SK-N-SH treated with all-trans-retinoic acid at 6 μM for 48 hours (cell line): ENCODE data around the gene CALY.

Experiments used
- SNAI2 ChIP-seq: fragments of 250-450 bp; sonication (Bioruptor Pico); IDR thresholded peaks from 2 replicates; pipeline ENCODE4 v1.5.0; 2020; ENCODE audit warnings: mild to moderate bottlenecking, moderate library complexity
- TF ChIP-seq, protein P1 (sequence below): fragments of 250-450 bp; sonication (Bioruptor Pico); IDR thresholded peaks from 2 replicates; pipeline ENCODE4 v1.8.0; 2020; ENCODE audit warnings: mild to moderate bottlenecking, moderate library complexity, borderline replicate concordance
- TF ChIP-seq, protein P2 (sequence below): fragments of 250-450 bp; sonication (Bioruptor Pico); IDR thresholded peaks from 2 replicates; pipeline ENCODE4 v1.5.0; 2020; ENCODE audit warnings: mild to moderate bottlenecking, moderate library complexity
- TF ChIP-seq, protein P3 (sequence below): fragments of 250-450 bp; sonication (Bioruptor Pico); IDR thresholded peaks from 2 replicates; pipeline ENCODE4 v1.5.1; 2020; ENCODE audit warnings: low read depth, mild to moderate bottlenecking, moderate library complexity

DNA sequence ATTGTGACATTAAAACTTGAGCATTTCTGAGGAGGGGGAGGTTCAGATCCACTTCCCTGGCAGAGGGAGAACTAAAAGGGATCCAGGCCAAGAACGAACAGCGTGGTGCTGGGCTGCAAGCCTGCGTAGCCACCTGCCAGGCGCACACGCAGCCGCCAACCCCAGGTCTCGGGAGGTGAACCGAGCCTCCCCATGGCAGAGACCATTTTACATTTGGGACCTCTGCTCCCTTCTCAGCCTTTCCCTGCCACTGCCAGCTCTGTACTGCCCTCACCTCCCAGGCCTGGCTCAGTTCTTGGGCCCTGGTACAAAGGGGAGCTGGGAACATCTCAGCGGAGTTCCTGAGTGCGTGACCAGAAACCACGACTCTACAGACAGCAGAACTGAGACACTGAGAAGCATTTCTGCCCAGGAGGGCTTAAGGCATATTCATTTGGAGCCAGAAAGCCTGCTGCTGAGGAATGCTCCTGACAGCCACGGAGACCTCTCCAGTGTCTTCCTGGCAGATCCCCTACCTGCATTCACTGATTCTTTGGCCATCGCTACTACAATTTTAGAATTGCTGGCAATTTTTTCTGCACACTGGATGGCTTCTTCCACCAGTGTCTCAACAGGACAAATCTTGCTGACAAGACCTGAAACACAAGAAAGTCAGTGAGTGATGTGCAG lies 28.9 kb upstream of the CALY start:
- TF ChIP-seq, protein P1, sequence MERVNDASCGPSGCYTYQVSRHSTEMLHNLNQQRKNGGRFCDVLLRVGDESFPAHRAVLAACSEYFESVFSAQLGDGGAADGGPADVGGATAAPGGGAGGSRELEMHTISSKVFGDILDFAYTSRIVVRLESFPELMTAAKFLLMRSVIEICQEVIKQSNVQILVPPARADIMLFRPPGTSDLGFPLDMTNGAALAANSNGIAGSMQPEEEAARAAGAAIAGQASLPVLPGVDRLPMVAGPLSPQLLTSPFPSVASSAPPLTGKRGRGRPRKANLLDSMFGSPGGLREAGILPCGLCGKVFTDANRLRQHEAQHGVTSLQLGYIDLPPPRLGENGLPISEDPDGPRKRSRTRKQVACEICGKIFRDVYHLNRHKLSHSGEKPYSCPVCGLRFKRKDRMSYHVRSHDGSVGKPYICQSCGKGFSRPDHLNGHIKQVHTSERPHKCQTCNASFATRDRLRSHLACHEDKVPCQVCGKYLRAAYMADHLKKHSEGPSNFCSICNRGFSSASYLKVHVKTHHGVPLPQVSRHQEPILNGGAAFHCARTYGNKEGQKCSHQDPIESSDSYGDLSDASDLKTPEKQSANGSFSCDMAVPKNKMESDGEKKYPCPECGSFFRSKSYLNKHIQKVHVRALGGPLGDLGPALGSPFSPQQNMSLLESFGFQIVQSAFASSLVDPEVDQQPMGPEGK (CRISPR knock-in tag), result no peak
- TF ChIP-seq, protein P2, sequence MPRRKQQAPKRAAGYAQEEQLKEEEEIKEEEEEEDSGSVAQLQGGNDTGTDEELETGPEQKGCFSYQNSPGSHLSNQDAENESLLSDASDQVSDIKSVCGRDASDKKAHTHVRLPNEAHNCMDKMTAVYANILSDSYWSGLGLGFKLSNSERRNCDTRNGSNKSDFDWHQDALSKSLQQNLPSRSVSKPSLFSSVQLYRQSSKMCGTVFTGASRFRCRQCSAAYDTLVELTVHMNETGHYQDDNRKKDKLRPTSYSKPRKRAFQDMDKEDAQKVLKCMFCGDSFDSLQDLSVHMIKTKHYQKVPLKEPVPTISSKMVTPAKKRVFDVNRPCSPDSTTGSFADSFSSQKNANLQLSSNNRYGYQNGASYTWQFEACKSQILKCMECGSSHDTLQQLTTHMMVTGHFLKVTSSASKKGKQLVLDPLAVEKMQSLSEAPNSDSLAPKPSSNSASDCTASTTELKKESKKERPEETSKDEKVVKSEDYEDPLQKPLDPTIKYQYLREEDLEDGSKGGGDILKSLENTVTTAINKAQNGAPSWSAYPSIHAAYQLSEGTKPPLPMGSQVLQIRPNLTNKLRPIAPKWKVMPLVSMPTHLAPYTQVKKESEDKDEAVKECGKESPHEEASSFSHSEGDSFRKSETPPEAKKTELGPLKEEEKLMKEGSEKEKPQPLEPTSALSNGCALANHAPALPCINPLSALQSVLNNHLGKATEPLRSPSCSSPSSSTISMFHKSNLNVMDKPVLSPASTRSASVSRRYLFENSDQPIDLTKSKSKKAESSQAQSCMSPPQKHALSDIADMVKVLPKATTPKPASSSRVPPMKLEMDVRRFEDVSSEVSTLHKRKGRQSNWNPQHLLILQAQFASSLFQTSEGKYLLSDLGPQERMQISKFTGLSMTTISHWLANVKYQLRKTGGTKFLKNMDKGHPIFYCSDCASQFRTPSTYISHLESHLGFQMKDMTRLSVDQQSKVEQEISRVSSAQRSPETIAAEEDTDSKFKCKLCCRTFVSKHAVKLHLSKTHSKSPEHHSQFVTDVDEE (CRISPR knock-in tag), result no peak
- TF ChIP-seq SNAI2, result no peak
- TF ChIP-seq, protein P3, sequence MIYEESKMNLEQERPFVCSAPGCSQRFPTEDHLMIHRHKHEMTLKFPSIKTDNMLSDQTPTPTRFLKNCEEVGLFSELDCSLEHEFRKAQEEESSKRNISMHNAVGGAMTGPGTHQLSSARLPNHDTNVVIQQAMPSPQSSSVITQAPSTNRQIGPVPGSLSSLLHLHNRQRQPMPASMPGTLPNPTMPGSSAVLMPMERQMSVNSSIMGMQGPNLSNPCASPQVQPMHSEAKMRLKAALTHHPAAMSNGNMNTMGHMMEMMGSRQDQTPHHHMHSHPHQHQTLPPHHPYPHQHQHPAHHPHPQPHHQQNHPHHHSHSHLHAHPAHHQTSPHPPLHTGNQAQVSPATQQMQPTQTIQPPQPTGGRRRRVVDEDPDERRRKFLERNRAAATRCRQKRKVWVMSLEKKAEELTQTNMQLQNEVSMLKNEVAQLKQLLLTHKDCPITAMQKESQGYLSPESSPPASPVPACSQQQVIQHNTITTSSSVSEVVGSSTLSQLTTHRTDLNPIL (CRISPR knock-in tag), result no peak
